SHP77 (cell line): ENCODE results near the gene MSI1.
A peak's percentile ranks its signal among the peaks of the same experiment; 100 is the strongest.

Experiments used
- DNase-seq, 2 experiments: peaks; one replicate each; lab custom pipeline; 2025; lab: John Stamatoyannopoulos, UW

Gene MSI1

GRCh38 chr12:120376934-120377572 lies 8.1 kb upstream of the MSI1 start:
- DNase-seq: no peak

GRCh38 chr12:120376416-120376815 lies 7.5 kb upstream of the MSI1 start:
- no peak for DNase-seq

- DNase-seq: no peak
These were observed 7.0 kb upstream of the MSI1 start for GRCh38 chr12:120376009-120376408.

DNA sequence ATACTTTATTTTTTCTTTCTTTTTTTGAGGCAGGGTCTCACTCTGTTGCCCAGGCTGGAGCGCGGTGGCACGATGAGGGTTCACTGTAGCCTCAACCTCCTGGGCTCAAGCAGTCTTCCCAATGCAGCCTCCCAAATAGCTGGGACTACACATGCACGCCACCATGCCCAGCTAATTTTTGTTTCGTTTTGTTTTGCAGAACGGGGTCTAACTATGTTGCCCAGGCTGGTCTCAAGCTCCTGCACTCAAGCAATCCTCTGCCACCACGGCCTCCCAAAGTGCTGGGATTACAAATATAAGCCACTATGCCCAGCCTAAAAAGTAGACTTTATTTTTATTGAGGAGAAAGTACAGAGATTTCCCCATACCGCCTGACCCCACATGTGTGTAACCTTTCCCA lies 4.7 kb upstream of the MSI1 start:
- DNase-seq: no peak

- no peak for DNase-seq
These were observed 1.6 kb upstream of the MSI1 start for GRCh38 chr12:120370343-120371243.

DNA sequence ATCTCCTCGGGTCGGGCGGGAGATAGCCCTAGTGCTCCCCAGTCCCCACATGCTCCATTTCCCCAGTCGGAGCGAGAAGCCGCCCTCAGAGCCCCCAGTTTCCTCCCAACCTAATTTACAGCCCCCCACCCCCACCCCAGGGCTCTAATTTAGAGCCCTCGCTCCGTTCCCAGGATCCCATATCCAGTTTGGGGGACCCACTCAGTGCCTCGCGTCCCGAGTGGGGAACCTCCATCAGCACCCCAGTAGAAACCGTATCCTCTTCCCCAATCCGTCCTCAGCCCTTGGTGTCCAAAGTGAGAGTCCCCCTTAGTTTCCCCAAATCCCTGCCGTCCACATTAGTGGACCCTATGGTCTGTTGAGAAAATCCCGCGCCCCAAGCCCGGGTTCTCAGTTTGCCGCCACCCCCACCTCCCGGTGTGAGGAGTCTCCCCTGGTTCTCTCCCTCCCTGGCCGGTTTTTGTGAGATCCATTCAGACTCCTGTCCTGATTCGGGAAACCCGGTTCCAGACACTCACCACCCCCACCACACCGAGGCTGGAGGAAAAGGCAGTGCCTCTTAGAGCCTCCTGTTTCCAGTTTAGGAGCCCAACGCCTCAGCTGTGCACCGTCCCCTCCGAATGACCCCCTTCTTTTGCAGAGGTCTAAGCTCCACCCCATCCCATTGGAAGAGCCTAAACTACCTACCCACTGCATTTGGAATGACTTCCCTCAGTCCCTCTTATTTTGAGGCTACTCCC lies 809 bp upstream of the MSI1 start:
- no peak for DNase-seq

DNA sequence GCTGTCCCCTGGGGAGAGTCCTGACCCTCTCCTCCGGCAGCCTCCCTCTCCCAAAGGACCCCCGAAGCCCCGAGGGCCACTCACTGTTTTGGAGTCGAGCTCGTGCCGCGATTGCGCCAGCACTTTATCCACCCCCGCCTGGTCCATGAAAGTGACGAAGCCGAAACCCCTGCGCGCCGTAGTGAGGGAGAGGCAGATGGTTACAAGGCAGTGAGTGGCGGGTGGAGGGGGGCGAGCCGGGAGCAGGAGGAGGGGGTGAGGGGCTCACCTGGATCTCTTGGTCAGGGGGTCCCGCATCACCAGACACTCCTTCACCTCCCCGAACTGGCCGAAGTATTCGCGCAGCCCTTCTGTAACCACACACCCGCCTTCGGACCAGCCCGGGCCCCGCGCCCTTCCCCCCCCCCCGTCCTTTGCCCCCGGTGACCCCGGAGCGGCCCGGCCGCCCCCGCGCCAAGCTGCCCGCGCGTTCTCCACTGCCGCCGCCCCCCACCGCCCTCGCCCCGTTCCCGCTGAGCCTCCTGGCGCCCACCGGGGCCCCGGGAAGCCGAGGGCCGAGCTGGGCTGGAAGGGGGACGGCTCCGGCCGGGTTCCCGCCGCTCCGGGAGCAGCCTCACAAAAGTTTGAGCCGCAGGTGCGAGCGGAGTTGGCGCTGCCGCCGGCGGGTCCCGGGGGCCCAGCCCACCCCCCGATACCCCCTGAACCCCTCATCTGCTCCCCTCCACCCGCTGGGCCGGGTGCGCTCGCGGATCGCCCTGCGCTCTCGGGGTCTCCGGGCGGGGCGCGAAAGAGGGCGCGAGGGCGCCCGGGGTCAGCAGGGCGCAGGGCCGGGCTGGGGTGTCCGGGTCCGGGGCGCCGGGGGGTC lies 808 bp downstream of the MSI1 start:
- no peak for DNase-seq

- no peak for DNase-seq
These were observed 1.6 kb downstream of the MSI1 start for GRCh38 chr12:120367233-120367923.

- no peak for DNase-seq
These were observed 2.1 kb downstream of the MSI1 start for GRCh38 chr12:120366845-120367232.

- no peak for DNase-seq
These were observed 2.6 kb downstream of the MSI1 start for GRCh38 chr12:120366341-120366705.

DNA sequence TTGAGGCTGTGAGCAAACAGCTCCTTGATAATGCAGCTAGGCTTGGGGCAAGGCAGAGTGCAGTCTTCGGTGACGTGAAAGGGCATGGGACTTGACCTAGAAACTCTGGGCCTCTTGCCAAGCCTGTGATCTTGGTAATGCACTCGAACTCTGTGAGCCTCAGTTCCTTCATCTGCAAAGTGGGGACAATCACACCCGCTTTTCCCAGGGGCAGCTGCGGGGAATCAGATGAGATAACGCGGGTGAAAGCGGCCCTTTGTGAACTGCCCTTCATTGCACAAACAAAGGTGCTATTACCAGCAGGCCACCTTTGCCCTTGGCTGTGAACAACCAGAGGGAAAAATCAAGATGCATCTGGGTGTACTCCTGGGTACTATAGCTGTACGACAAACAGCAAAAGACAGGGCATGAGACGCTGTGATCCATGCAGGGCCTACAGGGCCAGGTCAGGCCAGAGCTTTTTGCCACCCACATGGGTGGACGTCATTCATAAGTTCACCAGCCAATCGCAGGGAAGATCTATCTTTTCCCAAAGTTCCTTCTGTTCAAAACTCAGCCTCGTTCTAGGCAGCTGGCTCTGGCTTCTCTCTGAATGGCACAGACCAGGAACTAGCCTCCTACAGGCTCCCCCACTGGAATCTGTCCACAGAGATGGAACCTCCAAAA lies 3.2 kb downstream of the MSI1 start:
- DNase-seq: no peak

DNA sequence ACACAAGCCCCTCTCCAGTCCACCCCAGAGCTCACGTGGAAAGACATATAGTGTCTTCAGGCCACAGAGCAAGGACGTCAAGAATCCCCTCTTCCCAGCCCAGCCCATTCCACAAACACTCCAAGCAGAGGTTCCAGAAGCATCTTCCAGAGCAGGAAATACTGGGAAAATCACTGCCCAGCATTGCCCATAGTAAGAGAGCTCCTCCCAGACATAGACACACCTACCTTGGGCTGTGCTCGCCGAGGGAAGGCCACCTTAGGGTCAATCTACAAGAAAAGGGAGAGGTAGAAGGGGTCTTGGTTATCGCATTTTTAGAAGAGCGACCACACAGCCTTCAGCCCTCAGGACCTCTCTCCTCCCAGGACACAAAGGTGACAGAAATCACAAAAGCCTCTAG lies 4.5 kb downstream of the MSI1 start:
- no peak for DNase-seq

DNA sequence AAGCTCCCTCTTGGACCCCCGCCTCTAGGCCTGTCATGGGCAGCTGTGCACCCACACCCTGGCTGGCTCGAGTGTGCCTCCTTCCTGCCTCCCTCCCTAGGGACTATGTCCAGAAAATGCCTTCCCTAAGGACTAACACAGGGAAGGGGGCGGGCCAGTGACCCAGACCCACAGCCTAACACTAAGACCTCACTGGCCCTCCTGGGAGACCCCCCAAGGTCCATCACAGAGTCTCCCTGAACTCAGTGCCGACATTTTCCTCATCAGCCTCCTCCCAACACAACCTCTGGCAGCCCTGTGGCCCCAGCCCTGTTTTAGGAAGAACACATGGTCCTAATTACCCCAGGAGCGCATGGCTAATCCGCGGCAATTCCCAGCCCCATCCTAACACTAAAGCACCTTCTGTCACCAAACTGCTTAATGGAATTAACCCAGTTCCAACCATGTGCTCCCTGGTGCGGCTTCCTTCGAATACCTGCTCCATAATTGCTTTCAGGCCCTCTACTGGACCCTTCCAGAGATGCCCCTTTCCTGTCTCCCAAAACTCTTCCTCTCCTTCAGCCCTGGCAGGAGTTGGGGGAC lies 5.6 kb downstream of the MSI1 start:
- DNase-seq: no peak

GRCh38 chr12:120362516-120363273 lies 6.3 kb downstream of the MSI1 start:
- no peak for DNase-seq

DNA sequence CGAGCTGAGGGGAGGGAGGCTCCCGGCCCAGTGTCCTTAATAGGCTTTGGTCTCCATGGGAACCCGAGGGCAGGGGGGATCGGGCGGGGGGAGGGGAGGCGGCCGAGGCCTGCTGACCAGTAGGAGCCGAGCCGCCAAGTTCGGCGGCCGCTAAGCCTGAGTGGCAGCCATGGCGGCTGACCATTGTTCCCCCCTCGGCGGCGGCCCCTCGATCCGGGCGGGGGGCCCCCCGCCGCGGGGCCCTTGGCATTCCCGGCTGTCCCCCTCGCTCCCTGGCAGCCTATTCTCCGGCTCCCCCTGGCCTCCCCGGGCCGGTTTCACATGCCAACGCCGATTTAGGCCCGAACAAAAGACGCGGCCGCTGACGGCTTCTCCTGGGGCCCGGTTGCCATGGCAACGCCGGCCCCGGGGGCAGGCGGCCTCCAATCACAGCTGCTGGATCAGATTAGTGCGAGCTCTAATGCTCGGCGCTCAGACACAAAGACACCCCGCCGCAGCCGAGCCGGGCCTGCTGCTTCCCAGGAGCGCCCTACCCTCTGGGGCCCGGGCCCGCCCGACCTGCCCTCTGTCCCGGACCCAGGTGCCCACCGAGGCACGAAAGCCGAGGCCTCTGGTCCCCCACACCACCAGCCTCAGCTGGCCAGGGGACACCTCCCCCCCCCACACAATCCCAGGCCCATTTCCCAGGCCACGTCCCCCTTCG lies 7.3 kb downstream of the MSI1 start:
- DNase-seq: peak; percentile 77 to 90

- DNase-seq: no peak
These were observed 9.8 kb downstream of the MSI1 start for GRCh38 chr12:120359128-120359527.

- peak in 1 of 2 experiments; percentile 21 for DNase-seq
These were observed 10.4 kb downstream of the MSI1 start for GRCh38 chr12:120358412-120359100.

GRCh38 chr12:120357104-120357503 lies 11.9 kb downstream of the MSI1 start:
- no peak for DNase-seq
